NCI-H2107 treated with DMSO at 0.1 percent for 48 hours (cell line): ENCODE data around the gene DBX2.
"Not testable (repeated sequence)": the region's sequence is repeated elsewhere in the genome, so short reads cannot be mapped to it uniquely, and the experiment has no call there.

ENCODE experiments used
- DNase-seq: peaks from one replicate; lab custom pipeline; 2025; ENCODE audit not compliant: unreplicated experiment; lab: John Stamatoyannopoulos, UW

DBX2 gene

DNA sequence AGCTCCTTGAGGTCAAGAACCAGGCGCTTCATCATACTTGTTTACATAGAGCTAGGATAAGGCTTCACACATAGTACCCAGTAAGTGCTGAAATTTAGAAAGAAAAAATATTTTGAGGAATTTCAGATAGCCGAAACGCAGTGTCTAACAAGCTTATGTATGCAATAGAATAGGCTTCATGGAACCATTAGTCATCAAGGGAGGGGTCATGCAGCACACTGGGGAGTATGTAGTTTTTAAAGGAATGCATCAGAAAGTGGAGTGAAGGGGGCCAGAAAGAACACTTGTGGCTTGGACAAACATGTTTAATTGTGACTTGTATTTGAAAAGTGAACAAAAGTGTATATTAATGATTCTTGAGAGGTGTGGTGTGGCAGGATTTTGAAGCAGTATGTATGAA, 38.1 kb downstream of the DBX2 start:
- no peak for DNase-seq

DNA sequence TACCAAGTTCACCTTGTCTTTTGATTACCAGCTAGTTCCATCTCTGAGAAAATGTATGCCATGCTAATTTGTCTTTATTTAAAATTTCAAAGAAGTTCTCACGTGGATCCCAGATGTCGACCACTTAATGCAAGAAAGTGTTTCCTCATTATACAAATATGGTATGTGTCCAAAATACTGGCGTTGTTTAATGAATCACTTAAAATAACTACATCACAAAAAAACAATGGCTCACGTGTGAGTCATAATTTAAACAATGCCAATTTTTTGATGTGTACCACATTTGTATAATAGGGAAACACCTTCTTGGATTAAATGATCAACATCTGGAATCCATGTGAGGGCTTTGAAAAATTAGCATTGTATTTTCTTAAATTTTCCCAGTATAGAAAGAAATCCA, 40.8 kb downstream of the DBX2 start:
- DNase-seq, result no peak

DNA sequence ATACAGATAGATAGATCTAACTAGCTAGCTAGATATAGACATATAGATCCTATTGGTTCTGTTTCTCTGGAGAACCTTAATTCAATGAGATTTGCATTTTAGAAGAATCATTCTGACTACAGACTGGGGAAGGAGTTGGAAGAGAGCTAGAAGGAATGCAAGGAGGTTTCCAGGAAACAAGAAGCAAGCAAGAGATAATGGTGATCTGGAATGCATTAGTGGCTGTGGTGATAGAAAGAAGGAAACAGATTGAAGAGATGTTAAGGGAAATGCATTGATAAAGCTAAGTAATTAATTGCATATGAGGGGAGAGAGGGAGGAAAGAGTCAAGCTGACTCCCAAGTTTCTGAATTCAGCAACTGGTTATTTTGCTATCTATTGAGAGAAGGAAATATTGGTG, 42.7 kb downstream of the DBX2 start:
- no peak for DNase-seq

DNA sequence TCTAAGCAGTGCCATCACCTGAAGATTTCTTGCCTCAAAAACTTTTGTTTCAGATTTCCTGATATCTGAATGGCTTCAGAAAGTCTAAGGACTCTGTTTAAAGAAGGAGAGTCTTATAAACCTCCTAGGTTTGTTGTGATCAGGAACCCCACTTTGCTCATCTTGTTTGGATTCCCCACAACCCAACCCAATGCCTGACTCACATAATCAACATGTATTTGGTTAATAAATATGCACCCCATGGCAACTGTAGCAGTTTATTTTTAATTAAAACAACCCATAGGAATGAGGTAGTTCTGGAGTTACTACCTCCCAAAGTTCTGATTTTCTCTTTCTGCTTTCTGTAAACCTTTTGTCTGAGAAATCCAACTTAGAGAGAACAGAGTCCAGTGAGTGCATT, 51.5 kb downstream of the DBX2 start:
- DNase-seq, result no peak

DNA sequence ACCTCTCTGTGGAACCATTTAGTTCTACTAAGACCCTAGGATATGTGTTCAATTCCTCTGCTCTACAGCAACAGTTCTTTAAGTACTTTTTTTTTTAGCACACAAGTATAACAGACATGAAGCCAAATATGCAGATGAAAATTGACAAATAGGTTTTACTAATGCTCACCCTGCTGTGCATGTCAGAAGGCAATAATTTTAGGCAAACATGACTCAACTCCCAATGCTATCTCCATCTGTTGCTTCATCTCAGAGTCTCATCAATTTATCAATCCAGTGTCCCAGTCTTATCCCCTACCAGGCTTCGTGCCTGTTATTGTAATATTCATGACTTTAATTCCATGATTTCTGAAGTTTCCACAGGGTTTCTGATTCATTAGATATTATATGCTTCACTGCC, 57.7 kb downstream of the DBX2 start:
- DNase-seq, result no peak

DNA sequence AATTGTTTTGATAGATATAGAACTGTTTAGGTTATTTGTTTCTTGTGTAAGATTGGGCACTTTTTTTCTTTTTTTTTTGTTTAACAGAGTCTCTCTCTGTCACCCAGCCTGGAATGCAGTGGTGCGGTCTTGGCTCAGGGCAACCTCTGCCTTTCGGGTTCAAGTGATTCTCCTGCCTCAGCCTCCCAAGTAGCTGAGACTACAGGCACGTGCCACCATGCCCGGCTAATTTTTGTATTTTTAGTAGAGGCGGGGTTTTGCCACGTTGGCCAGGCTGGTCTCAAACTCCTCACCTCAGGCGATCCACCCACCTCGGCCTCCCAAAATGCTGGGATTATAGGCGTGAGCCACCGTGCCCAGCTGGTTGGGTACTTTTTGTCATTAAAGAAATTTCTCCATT, 66.0 kb downstream of the DBX2 start:
- DNase-seq, result not testable (repeated sequence)

DNA sequence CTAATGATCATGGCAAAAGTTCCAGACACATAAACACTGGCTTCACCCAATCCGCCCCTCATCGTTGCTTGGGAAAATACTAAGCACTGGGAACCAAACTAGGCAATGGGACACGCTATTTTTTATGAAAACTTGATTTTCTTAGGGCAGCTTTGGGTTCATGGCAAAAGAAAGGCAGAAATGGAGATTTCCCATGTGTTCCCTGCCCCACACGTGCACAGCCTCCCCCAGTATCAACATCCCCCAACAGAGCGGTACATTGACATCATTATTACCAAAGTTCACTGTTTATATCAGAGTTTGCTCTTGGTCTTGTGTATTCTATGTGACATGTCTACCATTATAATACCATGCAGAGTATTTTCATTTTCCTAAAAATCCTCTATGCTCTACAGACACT, 71.0 kb downstream of the DBX2 start:
- DNase-seq, result no peak

DNA sequence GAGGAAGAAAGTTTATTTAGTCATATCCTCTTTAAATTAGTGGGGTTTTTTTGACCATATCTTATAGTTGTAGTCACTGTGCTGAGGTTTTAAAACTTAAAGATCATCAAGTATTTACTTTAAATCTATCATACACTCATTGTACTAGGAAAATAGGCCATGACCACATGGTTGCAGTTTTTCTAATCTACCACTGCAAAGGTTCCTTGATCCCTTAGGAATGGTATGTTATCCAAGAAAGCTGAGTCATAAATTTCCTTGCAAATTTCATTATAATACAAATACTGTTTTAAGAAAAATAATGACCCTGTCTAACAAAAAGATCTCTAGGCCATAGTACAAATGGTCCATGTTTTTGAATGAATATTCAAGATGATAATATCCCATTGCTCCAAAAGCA, 74.7 kb downstream of the DBX2 start:
- no peak for DNase-seq

DNA sequence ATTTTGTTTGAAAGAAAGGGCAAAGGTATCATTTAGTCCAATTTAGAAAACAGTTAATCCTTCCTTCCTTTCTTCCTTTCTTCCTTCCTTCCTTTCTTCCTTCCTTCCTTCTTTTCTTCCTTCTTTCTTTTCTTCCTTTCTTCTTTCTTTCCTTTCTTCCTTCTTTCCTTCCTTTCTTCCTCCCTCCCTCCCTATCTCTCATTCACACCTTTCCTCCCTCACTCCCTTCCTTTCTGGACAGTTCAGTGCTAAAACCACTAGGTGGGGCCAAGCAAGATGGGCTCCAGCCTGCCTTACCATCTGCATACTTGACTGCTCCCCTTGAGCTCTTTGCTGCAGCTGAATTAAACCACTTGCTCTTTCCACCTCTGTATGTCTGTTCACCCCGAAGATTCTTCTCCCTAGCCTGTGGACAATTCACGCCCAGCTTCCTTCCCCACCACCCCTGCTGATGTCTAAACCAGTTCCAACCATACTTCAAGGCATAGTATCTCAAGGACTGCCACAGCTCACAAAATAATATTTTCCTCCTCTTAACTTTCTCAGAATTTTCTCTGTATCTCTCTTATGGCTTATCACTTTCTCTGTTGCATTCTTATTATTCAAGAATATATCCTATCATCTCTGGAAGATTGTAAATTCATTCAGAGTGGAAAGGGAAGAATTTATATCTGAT, 78.0 kb downstream of the DBX2 start:
- DNase-seq, result no peak

DNA sequence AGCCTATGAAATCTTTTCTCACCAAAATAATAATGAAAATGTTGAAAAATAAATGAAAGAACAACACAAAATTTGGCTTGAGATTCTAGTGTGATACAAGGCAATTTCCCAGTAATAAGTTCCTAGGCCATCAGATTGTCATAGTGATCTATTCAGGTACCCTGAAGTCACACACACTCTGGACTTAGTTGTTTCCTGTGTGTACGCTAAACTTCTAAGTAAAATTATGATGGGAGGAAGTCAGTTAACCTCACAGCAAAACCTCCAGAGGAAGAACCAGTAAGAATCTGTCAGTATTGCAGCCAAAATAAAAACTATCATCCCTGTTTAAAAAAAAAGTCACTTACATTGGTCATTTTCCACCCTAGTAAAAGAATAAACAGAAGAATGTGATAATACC, 81.9 kb downstream of the DBX2 start:
- DNase-seq, result no peak
